Activated naive CD4-positive, alpha-beta T cell treated with anti-CD3 and anti-CD28 coated beads for 36 hours (primary cell): ENCODE data around the gene RAB26. TPM values are rescaled to one million over a fixed set of nuclear protein-coding genes. Genes with fewer than 3 reads are reported as not detected.
A peak's percentile ranks its signal among the peaks of the same experiment; 100 is the strongest.
"Not testable (repeated sequence)": the region's sequence is repeated elsewhere in the genome, so short reads cannot be mapped to it uniquely, and the experiment has no call there.

Experiments
- CTCF ChIA-PET: fragments of 350-600 bp; sonication (Branson Sonifier 250); formaldehyde crosslinking; loops from one replicate; lab custom pipeline; 2021; ENCODE audit warnings: antibody characterized with exemption; lab: Charles Lee
- DNase-seq: peaks from one replicate; pipeline ENCODE4 v3.0.0-alpha.2; 2020
- H3K27ac Mint-ChIP-seq: one replicate; pipeline ENCODE4 v1.8.0; 2021; ENCODE audit warnings: mild to moderate bottlenecking, mixed read lengths
- H3K27me3 Mint-ChIP-seq: one replicate; pipeline ENCODE4 v1.8.0; 2021; ENCODE audit warnings: low read depth, mixed read lengths
- H3K36me3 Mint-ChIP-seq: one replicate; pipeline ENCODE4 v1.8.0; 2021; ENCODE audit warnings: low read depth, mixed read lengths
- H3K4me1 Mint-ChIP-seq: one replicate; pipeline ENCODE4 v1.8.0; 2021; ENCODE audit warnings: low read depth, mixed read lengths
- H3K4me3 Mint-ChIP-seq: one replicate; pipeline ENCODE4 v1.8.0; 2021; ENCODE audit warnings: mild to moderate bottlenecking, moderate library complexity, mixed read lengths
- H3K9me3 Mint-ChIP-seq: one replicate; pipeline ENCODE4 v1.8.0; 2021; ENCODE audit warnings: mixed read lengths
- intact Hi-C: fragments of 100-400 bp; cut with micrococcal nuclease; formaldehyde crosslinking; loops from one replicate; pipeline ENCODE4 v1.15.1; 2023
- total RNA-seq, 2 experiments: library from RNA; stranded (reverse); gene quantifications; one replicate each; pipeline ENCODE4 v1.2.3, GENCODE V29; 2021

The RAB26 gene
- total RNA-seq = not detected

- no peaks in the 10 kb centered on the region for H3K27me3 Mint-ChIP-seq
- H3K4me1 Mint-ChIP-seq = peaks cover 19% of the 10 kb centered on the region
- peaks cover 19% of the 10 kb centered on the region for H3K36me3 Mint-ChIP-seq
- H3K27ac Mint-ChIP-seq = no peak within 1 kb of the TSS
- H3K4me3 Mint-ChIP-seq = peak within 1 kb of the TSS; percentile 21
- intact Hi-C loops = no loop called here
- CTCF ChIA-PET = interaction anchor here (0.7 to 0.9 kb wide), 2 partner anchors 132 to 141 kb away, joined by 3 read pairs; no protein-coding TSS in a partner anchor
- H3K9me3 Mint-ChIP-seq = no peaks in the 10 kb centered on the region
- no peak for DNase-seq
Measured at GRCh38 chr16:2147981-2148671, at the start of gene RAB26. RAB26 (plus strand) TSS chr16:2148625; CDS start chr16:2148784, 159 bp downstream.

- H3K27me3 Mint-ChIP-seq, H3K4me3 Mint-ChIP-seq, H3K27ac Mint-ChIP-seq, CTCF ChIA-PET, intact Hi-C loops, DNase-seq, H3K9me3 Mint-ChIP-seq, H3K4me1 Mint-ChIP-seq, H3K36me3 Mint-ChIP-seq: not testable (repeated sequence)
Measured at GRCh38 chr16:2101581-2101980, 46.8 kb upstream of the RAB26 start.

- intact Hi-C loops = no loop called here
- Mint-ChIP-seq H3K27me3 (no peaks in the 10 kb centered on the region), H3K36me3 (peaks cover 1% of the 10 kb centered on the region), H3K4me3 (no peak overlapping the region), H3K27ac (no peak overlapping the region), H3K4me1 (no peaks in the 10 kb centered on the region), H3K9me3 (no peaks in the 10 kb centered on the region)
- no peak for DNase-seq
- CTCF ChIA-PET = no interaction called here
Measured at GRCh38 chr16:2102471-2102870, 46.0 kb upstream of the RAB26 start.

- H3K27me3 Mint-ChIP-seq, DNase-seq, intact Hi-C loops, H3K9me3 Mint-ChIP-seq, H3K27ac Mint-ChIP-seq, H3K4me3 Mint-ChIP-seq, CTCF ChIA-PET, H3K4me1 Mint-ChIP-seq, H3K36me3 Mint-ChIP-seq: not testable (repeated sequence)
Measured at GRCh38 chr16:2104464-2104863, 44.0 kb upstream of the RAB26 start.

GRCh38 chr16:2105291-2105690 is 43.1 kb upstream of the RAB26 start:
- H3K4me1 Mint-ChIP-seq, H3K27me3 Mint-ChIP-seq, H3K36me3 Mint-ChIP-seq, intact Hi-C loops, H3K9me3 Mint-ChIP-seq, CTCF ChIA-PET, DNase-seq, H3K4me3 Mint-ChIP-seq, H3K27ac Mint-ChIP-seq: not testable (repeated sequence)

GRCh38 chr16:2105769-2106168 is 42.7 kb upstream of the RAB26 start:
- H3K27ac Mint-ChIP-seq, intact Hi-C loops, CTCF ChIA-PET: not testable (repeated sequence)

GRCh38 chr16:2106211-2106610 is 42.2 kb upstream of the RAB26 start:
- DNase-seq, H3K9me3 Mint-ChIP-seq, H3K4me3 Mint-ChIP-seq, H3K27me3 Mint-ChIP-seq, intact Hi-C loops, H3K27ac Mint-ChIP-seq, CTCF ChIA-PET, H3K36me3 Mint-ChIP-seq, H3K4me1 Mint-ChIP-seq: not testable (repeated sequence)

More at GRCh38 chr16:2105769-2106168, 42.7 kb upstream of the RAB26 start:
- H3K4me3 Mint-ChIP-seq, H3K9me3 Mint-ChIP-seq, H3K27me3 Mint-ChIP-seq, DNase-seq, H3K36me3 Mint-ChIP-seq, H3K4me1 Mint-ChIP-seq: not testable (repeated sequence)

GRCh38 chr16:2107121-2107790 is 41.2 kb upstream of the RAB26 start:
- H3K4me3 Mint-ChIP-seq, H3K9me3 Mint-ChIP-seq, H3K27ac Mint-ChIP-seq, intact Hi-C loops, H3K27me3 Mint-ChIP-seq, DNase-seq, CTCF ChIA-PET, H3K4me1 Mint-ChIP-seq, H3K36me3 Mint-ChIP-seq: not testable (repeated sequence)

- CTCF ChIA-PET, DNase-seq, H3K9me3 Mint-ChIP-seq, H3K27me3 Mint-ChIP-seq, intact Hi-C loops, H3K27ac Mint-ChIP-seq, H3K4me1 Mint-ChIP-seq, H3K36me3 Mint-ChIP-seq, H3K4me3 Mint-ChIP-seq: not testable (repeated sequence)
Measured at GRCh38 chr16:2107791-2108125, 40.7 kb upstream of the RAB26 start.

- H3K36me3 Mint-ChIP-seq, intact Hi-C loops, H3K9me3 Mint-ChIP-seq, H3K4me3 Mint-ChIP-seq, DNase-seq, H3K27ac Mint-ChIP-seq, CTCF ChIA-PET, H3K4me1 Mint-ChIP-seq, H3K27me3 Mint-ChIP-seq: not testable (repeated sequence)
Measured at GRCh38 chr16:2108446-2109270, 39.8 kb upstream of the RAB26 start.

- intact Hi-C loops, CTCF ChIA-PET, H3K4me1 Mint-ChIP-seq, H3K4me3 Mint-ChIP-seq, H3K36me3 Mint-ChIP-seq, H3K27me3 Mint-ChIP-seq, DNase-seq, H3K27ac Mint-ChIP-seq, H3K9me3 Mint-ChIP-seq: not testable (repeated sequence)
Measured at GRCh38 chr16:2109271-2109580, 39.2 kb upstream of the RAB26 start.

- H3K36me3 Mint-ChIP-seq, H3K27ac Mint-ChIP-seq, intact Hi-C loops, H3K4me3 Mint-ChIP-seq, H3K4me1 Mint-ChIP-seq, CTCF ChIA-PET, DNase-seq, H3K9me3 Mint-ChIP-seq, H3K27me3 Mint-ChIP-seq: not testable (repeated sequence)
Measured at GRCh38 chr16:2109872-2110271, 38.6 kb upstream of the RAB26 start.
